ENCODE measurements around the gene SSU72. TPM values are rescaled to one million over a fixed set of nuclear protein-coding genes. Genes with fewer than 3 reads are reported as not detected.

The SSU72 gene
- total and polyA plus RNA-seq, 8 donors, result 45.7 to 215 (median 92.1) TPM

DNA sequence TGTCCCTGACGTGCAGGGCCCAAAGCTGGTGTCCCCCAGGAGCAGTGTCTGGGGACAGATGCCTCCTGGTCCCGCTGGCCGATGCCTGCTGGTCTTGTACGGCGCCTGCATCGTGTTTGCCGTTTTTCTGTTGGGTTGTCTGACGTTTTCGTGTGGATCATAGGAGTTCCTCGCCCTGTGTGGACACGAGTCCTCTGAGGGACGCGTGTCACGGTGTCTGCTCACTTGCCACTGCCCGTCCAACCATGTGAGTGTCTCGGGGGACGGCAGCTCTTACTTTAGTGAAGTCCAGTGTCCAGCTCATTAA is 48.1 kb upstream of the SSU72 start:
- DNase-seq, result peak in 1 of 2 donors; percentile 4
- TF ChIP-seq, protein P1, sequence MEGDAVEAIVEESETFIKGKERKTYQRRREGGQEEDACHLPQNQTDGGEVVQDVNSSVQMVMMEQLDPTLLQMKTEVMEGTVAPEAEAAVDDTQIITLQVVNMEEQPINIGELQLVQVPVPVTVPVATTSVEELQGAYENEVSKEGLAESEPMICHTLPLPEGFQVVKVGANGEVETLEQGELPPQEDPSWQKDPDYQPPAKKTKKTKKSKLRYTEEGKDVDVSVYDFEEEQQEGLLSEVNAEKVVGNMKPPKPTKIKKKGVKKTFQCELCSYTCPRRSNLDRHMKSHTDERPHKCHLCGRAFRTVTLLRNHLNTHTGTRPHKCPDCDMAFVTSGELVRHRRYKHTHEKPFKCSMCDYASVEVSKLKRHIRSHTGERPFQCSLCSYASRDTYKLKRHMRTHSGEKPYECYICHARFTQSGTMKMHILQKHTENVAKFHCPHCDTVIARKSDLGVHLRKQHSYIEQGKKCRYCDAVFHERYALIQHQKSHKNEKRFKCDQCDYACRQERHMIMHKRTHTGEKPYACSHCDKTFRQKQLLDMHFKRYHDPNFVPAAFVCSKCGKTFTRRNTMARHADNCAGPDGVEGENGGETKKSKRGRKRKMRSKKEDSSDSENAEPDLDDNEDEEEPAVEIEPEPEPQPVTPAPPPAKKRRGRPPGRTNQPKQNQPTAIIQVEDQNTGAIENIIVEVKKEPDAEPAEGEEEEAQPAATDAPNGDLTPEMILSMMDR (IDR thresholded peaks at IDR 0.05), result no peak
- TF ChIP-seq POLR2A (IDR thresholded peaks at IDR 0.05), result no peak
- TF ChIP-seq EP300 (IDR thresholded peaks at IDR 0.05), result no peak
- no peak for TF ChIP-seq POLR2AphosphoS5 (IDR thresholded peaks at IDR 0.05)

DNA sequence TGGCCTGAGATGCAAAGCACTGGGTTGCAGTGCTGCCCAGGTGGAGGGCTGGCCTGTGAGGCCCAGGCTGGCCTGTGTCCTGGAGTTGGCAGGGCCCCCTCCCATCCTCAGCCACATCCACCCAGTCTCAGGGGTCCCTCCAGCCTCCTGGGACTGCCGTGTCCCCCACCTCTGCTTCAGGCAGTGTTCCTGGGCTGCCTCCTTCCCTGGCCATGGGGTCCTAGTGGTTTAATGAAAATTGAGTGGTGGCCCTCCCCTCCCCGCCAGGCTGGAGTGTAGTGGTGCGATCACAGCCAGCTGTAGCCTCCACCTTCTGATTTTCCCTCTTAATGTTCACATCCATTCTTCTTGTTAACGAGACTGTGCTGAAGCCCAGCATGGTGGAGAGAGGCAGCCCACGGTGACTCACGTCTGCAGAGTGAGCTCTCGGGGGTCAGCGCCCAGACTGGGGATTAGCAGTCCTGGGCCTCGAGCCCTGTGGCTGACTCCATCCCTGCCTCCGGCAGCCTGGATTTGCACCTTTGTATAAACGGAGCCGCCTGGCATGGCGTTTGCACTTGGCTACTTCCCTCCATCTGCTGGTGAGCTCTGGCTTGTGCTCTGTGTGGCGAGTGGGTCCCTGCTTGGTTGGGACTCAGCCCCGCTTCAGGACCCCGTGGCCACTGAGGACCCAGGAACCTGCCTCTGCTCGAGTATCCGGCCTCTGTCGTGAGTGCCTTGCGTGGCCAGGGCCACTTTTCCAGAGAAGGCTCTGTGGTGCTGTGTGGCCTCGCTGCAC is 47.5 kb upstream of the SSU72 start:
- Histone ChIP-seq H3K27me3 (no peaks in the 10 kb centered on the region), H3K4me3 (no peak overlapping the region), H3K9me3 (no peaks in the 10 kb centered on the region), H3K27ac (peak overlapping the region in 4 of 5 donors; percentile 8 to 75 (median 60)), H3K36me3 (peaks cover 0 to 43% (median 37%) of the 10 kb centered on the region in 4 donors), H3K4me1 (peaks cover 9 to 52% (median 38%) of the 10 kb centered on the region in 4 donors)
- intact Hi-C loops (cut with DNase I; ENCODE audit: low total_unique reads), result no loop called here
- no peak for DNase-seq
- TF ChIP-seq POLR2AphosphoS5 (IDR thresholded peaks at IDR 0.05), result peak in 1 of 3 donors; percentile 19
- no peak for TF ChIP-seq POLR2A (IDR thresholded peaks at IDR 0.05)
- 69 to 82% (median 76%) methylated on average over 18 to 21 of the region's 21 CpGs for WGBS, 5 donors

More for the DNA sequence above, 48.1 kb upstream of the SSU72 start:
- Histone ChIP-seq H3K36me3 (peaks cover 0 to 46% (median 39%) of the 10 kb centered on the region in 4 donors), H3K27me3 (no peaks in the 10 kb centered on the region), H3K9me3 (no peaks in the 10 kb centered on the region), H3K27ac (peak overlapping the region in 3 of 5 donors; percentile 8 to 75 (median 65)), H3K4me1 (peaks cover 8 to 47% (median 33%) of the 10 kb centered on the region in 4 donors), H3K4me3 (no peak overlapping the region)
- WGBS, 5 donors, result 90 to 95% (median 92%) methylated on average over 17 of the region's 17 CpGs
- intact Hi-C loops (cut with DNase I; ENCODE audit: low total_unique reads), result no loop called here

DNA sequence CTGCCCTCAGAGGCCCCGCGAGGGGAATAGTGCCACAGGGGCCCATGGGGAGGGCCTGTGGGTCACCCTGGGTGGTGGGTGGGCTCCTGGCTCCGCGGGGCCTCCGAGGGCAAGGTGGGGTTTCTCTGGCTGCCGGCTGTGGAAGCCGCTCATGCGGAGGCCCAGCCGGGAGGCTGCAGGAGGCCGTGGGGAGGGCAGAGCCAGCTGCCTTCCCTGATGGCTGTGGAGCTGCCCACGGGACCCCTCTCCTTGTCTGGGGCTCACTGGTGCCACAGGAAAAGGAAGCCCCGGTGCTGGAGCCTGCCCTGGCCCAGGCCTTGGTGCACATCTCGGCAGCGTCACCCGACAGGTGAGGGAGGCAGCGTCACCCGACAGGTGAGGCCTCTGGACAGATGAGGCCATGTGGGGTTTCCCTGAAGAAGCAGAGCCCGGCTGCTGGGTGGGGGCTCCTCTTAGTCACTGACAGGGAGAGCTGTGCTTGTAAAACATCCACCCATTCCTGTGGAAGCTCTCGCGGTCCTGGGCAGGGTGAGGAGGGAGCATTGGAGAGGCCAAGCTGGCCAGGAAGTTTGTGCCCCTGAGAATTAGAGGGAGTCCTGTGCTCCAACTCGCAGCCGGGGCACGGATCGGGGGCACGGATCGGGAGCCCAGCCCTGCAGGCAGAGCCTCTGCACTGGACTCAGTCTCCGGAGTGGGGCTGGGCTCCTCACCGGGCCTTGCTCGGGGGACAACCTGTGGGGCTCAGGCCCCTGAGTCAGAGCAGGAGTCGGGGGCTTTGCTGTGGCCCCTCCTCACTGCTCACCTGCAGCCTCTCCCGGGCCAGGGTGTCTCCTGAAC is 46.7 kb upstream of the SSU72 start:
- H3K4me3 ChIP-seq, result no peak overlapping the region
- peaks cover 13 to 57% (median 44%) of the 10 kb centered on the region in 4 donors for H3K4me1 ChIP-seq
- 85 to 92% (median 90%) methylated on average over 16 to 31 of the region's 31 CpGs for WGBS, 5 donors
- DNase-seq, result no peak
- no peaks in the 10 kb centered on the region for H3K27me3 ChIP-seq
- intact Hi-C loops (cut with DNase I; ENCODE audit: low total_unique reads), result no loop called here
- peaks cover 0 to 43% (median 32%) of the 10 kb centered on the region in 4 donors for H3K36me3 ChIP-seq
- H3K27ac ChIP-seq, result peak overlapping the region in 3 of 5 donors; percentile 55 to 75 (median 65)
- TF ChIP-seq, protein P1 (IDR thresholded peaks at IDR 0.05), result no peak
- TF ChIP-seq POLR2AphosphoS5 (IDR thresholded peaks at IDR 0.05) (no peak), POLR2A (IDR thresholded peaks at IDR 0.05) (no peak), EP300 (IDR thresholded peaks at IDR 0.05) (no peak)
- no peaks in the 10 kb centered on the region for H3K9me3 ChIP-seq

DNA sequence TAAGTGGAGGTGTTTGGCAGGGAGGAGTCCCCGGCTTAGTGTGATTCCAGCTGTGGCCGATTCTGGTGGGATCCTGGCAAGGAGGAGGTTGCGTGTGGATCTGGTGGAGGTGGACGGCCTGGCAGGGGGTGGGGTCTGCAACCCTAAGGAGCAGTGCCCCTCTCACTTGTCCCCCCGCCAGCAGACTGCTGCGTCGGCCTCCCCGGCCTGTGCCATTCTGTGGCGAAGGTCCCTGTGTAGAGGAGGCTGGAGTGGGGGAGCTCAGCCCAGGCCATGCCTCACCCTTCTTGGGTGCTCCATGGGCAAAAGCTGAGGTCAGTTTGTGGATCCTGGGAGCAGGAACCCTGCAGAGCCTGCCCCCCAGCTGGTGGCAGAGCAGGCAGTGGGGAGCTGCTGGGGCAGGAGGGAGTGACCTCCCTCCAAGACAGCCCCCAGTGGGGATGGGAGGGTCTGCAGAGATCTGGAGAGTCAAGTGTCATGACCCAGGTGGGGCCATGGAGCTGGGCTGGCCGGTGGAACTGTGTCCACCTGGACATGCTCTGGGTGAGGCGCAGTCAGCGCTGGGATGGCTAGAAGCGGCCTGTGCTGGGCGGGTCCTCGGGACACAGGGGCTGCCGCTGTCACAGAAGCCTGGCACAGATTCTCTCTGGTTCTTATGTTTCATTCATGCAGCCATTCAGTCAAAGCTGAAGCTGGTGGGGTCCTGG is 45.9 kb upstream of the SSU72 start:
- H3K27me3 ChIP-seq, result no peaks in the 10 kb centered on the region
- peaks cover 15 to 59% (median 46%) of the 10 kb centered on the region in 4 donors for H3K4me1 ChIP-seq
- 86 to 92% (median 90%) methylated on average over 13 to 16 of the region's 16 CpGs for WGBS, 5 donors
- TF ChIP-seq POLR2A (IDR thresholded peaks at IDR 0.05) (no peak), POLR2AphosphoS5 (IDR thresholded peaks at IDR 0.05) (no peak), EP300 (IDR thresholded peaks at IDR 0.05) (no peak)
- TF ChIP-seq, protein P1 (IDR thresholded peaks at IDR 0.05), result no peak
- H3K36me3 ChIP-seq, result peaks cover 0 to 40% (median 31%) of the 10 kb centered on the region in 4 donors
- peak overlapping the region in 1 of 5 donors; percentile 24 for H3K27ac ChIP-seq
- H3K4me3 ChIP-seq, result no peak overlapping the region
- DNase-seq, result peak in 1 of 2 donors; percentile 8
- intact Hi-C loops (cut with DNase I; ENCODE audit: low total_unique reads), result no loop called here
- H3K9me3 ChIP-seq, result no peaks in the 10 kb centered on the region

Data from stomach (tissue), 9 donors.